Measurements from ENCODE around the gene TMEM63C. TPM values are rescaled to one million over a fixed set of nuclear protein-coding genes. Genes with fewer than 3 reads are reported as not detected.

The TMEM63C gene
- total RNA-seq, 1 experiment from 2014 or later = 5.4 TPM

- ChIA-PET CTCF (interaction anchor here (0.7 to 2.5 kb wide), 6 partner anchors 57 to 279 kb away, joined by 5 to 24 read pairs (median 8); no protein-coding TSS in a partner anchor), POLR2A (ENCODE audit: unreplicated experiment) (interaction anchor here (0.7 kb wide), 1 partner anchor 305 kb away, joined by 3 read pairs; the partner anchor contains the start of gene VIPAS39)
- no peak overlapping the region for H3K9ac ChIP-seq (ENCODE audit: low read length)
- H3F3A ChIP-seq (ENCODE audit: low read length, unreplicated experiment) = no peaks in the 10 kb centered on the region
- H4K20me1 ChIP-seq (ENCODE audit: low read length) = no peaks in the 10 kb centered on the region
- no peaks in the 10 kb centered on the region for H3K9me3 ChIP-seq (ENCODE audit: low read length)
- TF ChIP-seq CTCF (conservative IDR thresholded peaks at IDR 0.05; ENCODE audit: low read depth, low read length) = peak; percentile 61
- no peak for TF ChIP-seq EZH2phosphoT487 (IDR thresholded peaks at IDR 0.05; ENCODE audit: borderline replicate concordance, low read length)
- intact Hi-C loops (cut with micrococcal nuclease) = loop anchor here (1.0 to 5.0 kb wide), 7 partner anchors 61 to 400 kb away; partner anchors contain the start of genes AHSA1 and VIPAS39
- BruUV-seq (replicated peaks) = no TSS peak
- 0 out of 2 replicates have a peak overlapping the region, but pooled peaks have one; percentile 7 for H3K4me2 ChIP-seq (ENCODE audit: low read length)
- peak; percentile 82 for DNase-seq
- peaks cover 8% of the 10 kb centered on the region for H3K27me3 ChIP-seq (ENCODE audit: low read length)
- no peaks in the 10 kb centered on the region for H3K79me2 ChIP-seq (ENCODE audit: low read length)
- peak; percentile 79 for ATAC-seq
- H2AFZ ChIP-seq (ENCODE audit: low read length) = peak overlapping the region; percentile 32; the same call in 1 of the 2 replicates
- H3K27ac ChIP-seq (ENCODE audit: low read length) = no peak overlapping the region
- H3K4me1 ChIP-seq (ENCODE audit: insufficient read depth, low read length) = no peaks in the 10 kb centered on the region
- no peak overlapping the region for H3K4me3 ChIP-seq (ENCODE audit: low read length)
- no peaks in the 10 kb centered on the region for H3K36me3 ChIP-seq (ENCODE audit: low read depth, low read length)
- no peaks in the 10 kb centered on the region for H3K9me2 ChIP-seq (replicated peaks; ENCODE audit: low read length)
Observed at GRCh38 chr14:77151918-77152588, 29.5 kb upstream of the TMEM63C start.

GRCh38 chr14:77153802-77154201 lies 27.8 kb upstream of the TMEM63C start:
- POLR2A ChIA-PET (ENCODE audit: unreplicated experiment) = no interaction called here
- BruUV-seq (replicated peaks) = no TSS peak
- ATAC-seq (no peak), DNase-seq (no peak)
- Histone ChIP-seq H3K9me2 (replicated peaks; ENCODE audit: low read length) (no peaks in the 10 kb centered on the region), H3K9ac (ENCODE audit: low read length) (no peak overlapping the region), H3K27ac (ENCODE audit: low read length) (no peak overlapping the region), H3F3A (ENCODE audit: low read length, unreplicated experiment) (no peaks in the 10 kb centered on the region), H3K4me2 (ENCODE audit: low read length) (no peak overlapping the region), H3K4me1 (ENCODE audit: insufficient read depth, low read length) (peaks cover 12% of the 10 kb centered on the region), H3K27me3 (ENCODE audit: low read length) (peaks cover 4% of the 10 kb centered on the region; the same call in 1 of the 2 replicates), H3K4me3 (ENCODE audit: low read length) (no peak overlapping the region), H2AFZ (ENCODE audit: low read length) (no peak overlapping the region), H3K79me2 (ENCODE audit: low read length) (no peaks in the 10 kb centered on the region), H4K20me1 (ENCODE audit: low read length) (no peaks in the 10 kb centered on the region), H3K36me3 (ENCODE audit: low read depth, low read length) (no peaks in the 10 kb centered on the region), H3K9me3 (ENCODE audit: low read length) (no peaks in the 10 kb centered on the region)
- intact Hi-C loops (cut with micrococcal nuclease) = loop anchor here (2.0 to 5.0 kb wide), 4 partner anchors 59 to 398 kb away; partner anchors contain the start of genes AHSA1 and VIPAS39
- CTCF ChIA-PET = interaction anchor here (0.8 kb wide), 1 partner anchor 60 kb away, joined by 4 read pairs; no protein-coding TSS in a partner anchor
- TF ChIP-seq EZH2 (IDR thresholded peaks at IDR 0.05; ENCODE audit: low read length, unreplicated experiment) = no peak

GRCh38 chr14:77154421-77154820 lies 27.2 kb upstream of the TMEM63C start:
- peaks cover 13% of the 10 kb centered on the region for H3K4me1 ChIP-seq (ENCODE audit: insufficient read depth, low read length)
- peaks cover 4% of the 10 kb centered on the region; the same call in 1 of the 2 replicates for H3K27me3 ChIP-seq (ENCODE audit: low read length)
- H3K4me2 ChIP-seq (ENCODE audit: low read length) = no peak overlapping the region
- H3K79me2 ChIP-seq (ENCODE audit: low read length) = no peaks in the 10 kb centered on the region
- H4K20me1 ChIP-seq (ENCODE audit: low read length) = no peaks in the 10 kb centered on the region
- no peak overlapping the region for H3K27ac ChIP-seq (ENCODE audit: low read length)
- DNase-seq = no peak
- no TSS peak for BruUV-seq (replicated peaks)
- H3K9ac ChIP-seq (ENCODE audit: low read length) = no peak overlapping the region
- no peak overlapping the region for H3K4me3 ChIP-seq (ENCODE audit: low read length)
- ATAC-seq = no peak
- H2AFZ ChIP-seq (ENCODE audit: low read length) = no peak overlapping the region
- no peaks in the 10 kb centered on the region for H3K9me3 ChIP-seq (ENCODE audit: low read length)
- POLR2A ChIA-PET (ENCODE audit: unreplicated experiment) = no interaction called here
- TF ChIP-seq CTCF (conservative IDR thresholded peaks at IDR 0.05; ENCODE audit: low read depth, low read length) (no peak), EZH2phosphoT487 (IDR thresholded peaks at IDR 0.05; ENCODE audit: borderline replicate concordance, low read length) (no peak), EZH2 (IDR thresholded peaks at IDR 0.05; ENCODE audit: low read length, unreplicated experiment) (no peak)
- H3K9me2 ChIP-seq (replicated peaks; ENCODE audit: low read length) = no peaks in the 10 kb centered on the region
- no peaks in the 10 kb centered on the region for H3K36me3 ChIP-seq (ENCODE audit: low read depth, low read length)
- intact Hi-C loops (cut with micrococcal nuclease) = loop anchor here (5.0 kb wide), 3 partner anchors 148 to 398 kb away; partner anchors contain the start of genes AHSA1 and VIPAS39
- H3F3A ChIP-seq (ENCODE audit: low read length, unreplicated experiment) = no peaks in the 10 kb centered on the region
- CTCF ChIA-PET = no interaction called here

Data from PC-3 (cell line).